Body of pancreas (tissue), 4 donors: ENCODE results near the gene GPNMB. TPM values are rescaled to one million over a fixed set of nuclear protein-coding genes. Genes with fewer than 3 reads are reported as not detected.

Source experiments
- ATAC-seq: fragments of 150-250 bp; one replicate; pipeline ENCODE4 v1.9.1; 2016
- DNase-seq, 4 donors: peaks; one replicate each; pipeline ENCODE4 v3.0.0-alpha.2; 2019
- H3K27ac ChIP-seq, 4 donors: fragments of 200-600 bp; sonication (generic); 1 replicate in 3 of 4; 2 replicates in 1 of 4; pipeline versions ENCODE4 v1.5.1 to v1.6.1; 2016 to 2019; ENCODE audit warnings: mild to moderate bottlenecking in 1 of 4, mixed read lengths in 1 of 4, moderate library complexity in 1 of 4
- H3K27me3 ChIP-seq, 2 donors: fragments of 200-600 bp; sonication (generic); one replicate each; pipeline ENCODE4 v1.6.0; 2016; ENCODE audit warnings: mild to moderate bottlenecking in 1 of 2
- H3K36me3 ChIP-seq, 2 donors: fragments of 200-600 bp; sonication (generic); replicated peaks in 1 of 2; 2 replicates each; pipeline ENCODE4 v1.5.1; 2016; ENCODE audit warnings: low read depth in 2 of 2; ENCODE audit not compliant: insufficient read depth in 1 of 2
- H3K4me1 ChIP-seq: fragments of 200-600 bp; sonication (generic); one replicate; pipeline ENCODE4 v1.6.0; 2016
- H3K4me3 ChIP-seq, 2 donors: fragments of 200-600 bp; sonication (generic); 1 replicate in 1 of 2; 2 replicates in 1 of 2; pipeline ENCODE4 v1.5.1; 2016 to 2019
- H3K9me3 ChIP-seq, 3 donors: fragments of 200-600 bp; sonication (generic); 1 replicate in 2 of 3; 2 replicates in 1 of 3; pipeline ENCODE4 v1.5.1; 2016
- POLR2A ChIP-seq, 3 donors: fragments of 450-650 bp; IDR thresholded peaks; one replicate each; pipeline ENCODE4 v1.6.1; 2016; ENCODE audit warnings: antibody characterized with exemption in 3 of 3, mild to moderate bottlenecking in 2 of 3
- WGBS, 2 donors: methylation state at CpG; one replicate each; pipeline ENCODE4 v1.1.5; 2017; 5-methylcytosine and 5-hydroxymethylcytosine counted together
- intact Hi-C: fragments of 100-400 bp; cut with DNase I; formaldehyde crosslinking; loops from one replicate; pipeline ENCODE4 v1.15.1; 2023
- total RNA-seq, 2 donors: library from RNA; depleted of rRNA; stranded (reverse); fragments of >200 nt; gene quantifications; one replicate each; pipeline ENCODE4 v1.1.0, GENCODE V29; 2016
- TF ChIP-seq, protein P1 (sequence below), 7 experiments: fragments of 450-650 bp in 4 of 7; fragments of 200-600 bp in 3 of 7; sonication (generic) in 3 of 7; IDR thresholded peaks; one replicate each; pipeline ENCODE4 v1.5.1; 2016 to 2019; ENCODE audit warnings: antibody characterized with exemption in 7 of 7

The GPNMB gene
- total RNA-seq, 2 donors from 2014 or later: 17.5 to 18.9 TPM

DNA sequence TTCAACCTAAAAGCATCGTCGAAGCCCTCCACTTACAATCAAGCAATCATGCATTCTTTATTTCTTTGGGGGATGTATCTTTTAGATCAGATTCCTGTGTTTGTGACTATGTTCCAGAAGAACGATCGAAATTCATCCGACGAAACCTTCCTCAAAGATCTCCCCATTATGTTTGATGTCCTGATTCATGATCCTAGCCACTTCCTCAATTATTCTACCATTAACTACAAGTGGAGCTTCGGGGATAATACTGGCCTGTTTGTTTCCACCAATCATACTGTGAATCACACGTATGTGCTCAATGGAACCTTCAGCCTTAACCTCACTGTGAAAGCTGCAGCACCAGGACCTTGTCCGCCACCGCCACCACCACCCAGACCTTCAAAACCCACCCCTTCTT, 13.8 kb downstream of the GPNMB start:
- 70% methylated on average over 10 of the region's 10 CpGs for WGBS, 2 donors
- Histone ChIP-seq H3K4me3 (no peak overlapping the region), H3K4me1 (no peaks in the 10 kb centered on the region), H3K9me3 (no peaks in the 10 kb centered on the region), H3K36me3 (no peaks in the 10 kb centered on the region), H3K27me3 (no peaks in the 10 kb centered on the region), H3K27ac (no peak overlapping the region)
- TF ChIP-seq POLR2A (IDR thresholded peaks at IDR 0.05): no peak
- TF ChIP-seq, protein P1, sequence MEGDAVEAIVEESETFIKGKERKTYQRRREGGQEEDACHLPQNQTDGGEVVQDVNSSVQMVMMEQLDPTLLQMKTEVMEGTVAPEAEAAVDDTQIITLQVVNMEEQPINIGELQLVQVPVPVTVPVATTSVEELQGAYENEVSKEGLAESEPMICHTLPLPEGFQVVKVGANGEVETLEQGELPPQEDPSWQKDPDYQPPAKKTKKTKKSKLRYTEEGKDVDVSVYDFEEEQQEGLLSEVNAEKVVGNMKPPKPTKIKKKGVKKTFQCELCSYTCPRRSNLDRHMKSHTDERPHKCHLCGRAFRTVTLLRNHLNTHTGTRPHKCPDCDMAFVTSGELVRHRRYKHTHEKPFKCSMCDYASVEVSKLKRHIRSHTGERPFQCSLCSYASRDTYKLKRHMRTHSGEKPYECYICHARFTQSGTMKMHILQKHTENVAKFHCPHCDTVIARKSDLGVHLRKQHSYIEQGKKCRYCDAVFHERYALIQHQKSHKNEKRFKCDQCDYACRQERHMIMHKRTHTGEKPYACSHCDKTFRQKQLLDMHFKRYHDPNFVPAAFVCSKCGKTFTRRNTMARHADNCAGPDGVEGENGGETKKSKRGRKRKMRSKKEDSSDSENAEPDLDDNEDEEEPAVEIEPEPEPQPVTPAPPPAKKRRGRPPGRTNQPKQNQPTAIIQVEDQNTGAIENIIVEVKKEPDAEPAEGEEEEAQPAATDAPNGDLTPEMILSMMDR (IDR thresholded peaks at IDR 0.05): no peak
- ATAC-seq (no peak), DNase-seq (no peak)
- intact Hi-C loops: no loop called here

DNA sequence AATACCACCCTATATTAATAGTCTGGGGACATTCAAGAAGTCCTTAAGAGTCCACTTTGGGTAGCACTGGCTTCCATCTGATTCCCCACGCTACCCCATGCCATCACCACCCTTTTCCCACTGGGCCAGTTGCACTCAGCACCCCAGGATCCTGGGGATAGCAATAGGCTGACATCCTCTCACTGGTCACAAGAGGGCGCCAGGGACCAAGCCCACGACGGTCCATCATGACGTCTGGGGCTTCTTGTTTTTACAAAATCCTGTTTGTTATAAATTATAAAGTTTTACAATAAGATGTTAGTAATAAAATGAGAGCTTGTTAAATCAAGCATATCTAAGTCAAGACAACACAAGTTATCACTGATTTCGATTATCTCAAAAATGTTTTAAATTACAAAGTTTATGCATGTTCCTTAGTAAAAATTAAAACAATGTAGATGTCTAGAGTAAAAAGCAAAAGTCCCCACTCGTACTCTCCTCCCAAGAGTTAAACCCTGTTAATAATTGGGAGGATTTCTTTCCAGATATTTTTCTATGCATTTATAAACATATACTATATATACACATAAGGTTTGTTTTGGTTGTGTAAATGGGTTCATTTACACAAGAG, 15.4 kb downstream of the GPNMB start:
- Histone ChIP-seq H3K4me1 (no peaks in the 10 kb centered on the region), H3K27ac (no peak overlapping the region), H3K27me3 (no peaks in the 10 kb centered on the region), H3K36me3 (no peaks in the 10 kb centered on the region), H3K4me3 (no peak overlapping the region), H3K9me3 (no peaks in the 10 kb centered on the region)
- intact Hi-C loops: no loop called here
- WGBS, 2 donors: 1 to 2% methylated on average over 7 of the region's 7 CpGs
- DNase-seq (peak; percentile 55 to 61 (median 58)), ATAC-seq (peak; percentile 85)
- TF ChIP-seq, protein P1 (IDR thresholded peaks at IDR 0.05): peak; percentile 53 to 83 (median 65)
- TF ChIP-seq POLR2A (IDR thresholded peaks at IDR 0.05): no peak

DNA sequence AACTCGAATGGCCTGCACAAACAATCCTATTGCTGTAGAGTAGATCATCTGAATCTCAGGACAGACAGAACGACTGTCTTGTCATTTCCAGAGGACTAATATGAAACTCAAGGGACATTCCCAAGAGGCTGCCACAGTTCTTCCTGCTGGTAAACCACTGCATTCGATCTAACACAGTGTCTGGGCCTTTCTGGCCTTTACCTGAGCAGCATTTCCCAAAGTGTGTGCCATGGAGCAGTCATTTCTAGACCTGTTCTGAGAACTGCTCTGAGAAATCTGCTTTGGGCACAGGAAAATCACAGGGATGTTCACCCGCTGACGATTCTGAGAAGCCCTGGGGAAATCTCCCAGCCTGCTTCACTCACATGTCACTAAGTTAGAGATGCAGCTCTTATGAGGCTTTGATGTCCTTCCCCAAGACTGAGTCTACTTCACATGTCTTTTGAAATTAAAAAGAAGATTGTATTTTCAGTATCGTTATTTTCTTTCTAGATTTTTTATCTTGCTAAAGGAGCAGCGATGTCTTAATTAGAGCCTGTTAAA, 18.4 kb downstream of the GPNMB start:
- no peaks in the 10 kb centered on the region for H3K27me3 ChIP-seq
- H3K9me3 ChIP-seq: no peaks in the 10 kb centered on the region
- H3K4me1 ChIP-seq: no peaks in the 10 kb centered on the region
- TF ChIP-seq, protein P1 (IDR thresholded peaks at IDR 0.05): no peak
- no peak for TF ChIP-seq POLR2A (IDR thresholded peaks at IDR 0.05)
- ATAC-seq (no peak), DNase-seq (no peak)
- intact Hi-C loops: no loop called here
- no peaks in the 10 kb centered on the region for H3K36me3 ChIP-seq
- 62 to 66% methylated on average over 7 of the region's 7 CpGs for WGBS, 2 donors
- no peak overlapping the region for H3K27ac ChIP-seq
- H3K4me3 ChIP-seq: no peak overlapping the region

DNA sequence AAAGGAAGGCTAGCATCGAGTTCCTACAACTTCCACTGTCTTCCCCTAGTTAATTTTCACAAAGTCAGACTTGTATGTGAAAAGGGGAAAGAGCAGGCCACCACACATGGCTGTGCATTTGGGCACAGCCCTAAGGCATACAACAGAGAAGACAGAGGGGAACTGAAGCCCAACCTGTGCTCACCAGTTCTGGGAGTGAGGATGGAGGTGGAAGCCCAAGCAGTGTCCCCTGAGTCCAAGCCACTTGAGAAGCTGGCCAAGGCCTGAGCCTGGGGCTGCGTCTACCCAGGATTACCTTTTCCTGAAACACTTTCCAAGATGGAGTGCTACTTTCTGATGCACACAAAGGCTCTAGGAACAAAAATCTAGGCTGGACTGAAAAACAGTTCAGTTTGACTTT, 20.3 kb downstream of the GPNMB start:
- ATAC-seq: no peak
- no peak for TF ChIP-seq POLR2A (IDR thresholded peaks at IDR 0.05)
- TF ChIP-seq, protein P1 (IDR thresholded peaks at IDR 0.05): no peak
- intact Hi-C loops: no loop called here
- Histone ChIP-seq H3K4me1 (no peaks in the 10 kb centered on the region), H3K4me3 (no peak overlapping the region), H3K27ac (no peak overlapping the region), H3K27me3 (no peaks in the 10 kb centered on the region), H3K9me3 (no peaks in the 10 kb centered on the region), H3K36me3 (no peaks in the 10 kb centered on the region)
- 55 to 70% methylated on average over 2 of the region's 2 CpGs for WGBS, 2 donors
- no peak for DNase-seq

DNA sequence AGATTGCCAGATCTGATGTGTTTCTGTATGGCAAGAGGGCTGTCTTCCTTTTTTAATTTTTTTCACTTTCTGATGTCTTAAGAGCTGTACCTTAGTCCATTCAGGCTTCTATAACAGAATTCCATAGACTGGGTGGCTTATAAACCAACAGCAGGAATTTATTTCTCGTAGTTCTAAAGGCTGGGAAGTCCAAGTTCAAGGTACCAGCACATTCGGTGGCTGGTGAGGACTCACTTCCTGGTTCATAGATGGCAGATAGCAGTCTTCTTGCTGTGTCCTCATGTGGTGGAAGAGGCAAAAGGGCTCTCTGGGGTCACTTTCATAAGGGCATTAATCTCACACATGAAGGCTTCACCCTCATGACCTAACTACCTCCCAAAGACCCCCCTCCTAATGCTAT, 20.8 kb downstream of the GPNMB start:
- Histone ChIP-seq H3K27me3 (no peaks in the 10 kb centered on the region), H3K4me3 (no peak overlapping the region), H3K9me3 (no peaks in the 10 kb centered on the region), H3K27ac (no peak overlapping the region), H3K4me1 (no peaks in the 10 kb centered on the region), H3K36me3 (no peaks in the 10 kb centered on the region)
- no peak for TF ChIP-seq POLR2A (IDR thresholded peaks at IDR 0.05)
- TF ChIP-seq, protein P1 (IDR thresholded peaks at IDR 0.05): no peak
- 72 to 83% methylated on average over 2 of the region's 2 CpGs for WGBS, 2 donors
- DNase-seq (no peak), ATAC-seq (no peak)
- intact Hi-C loops: no loop called here
